B cell (primary cell): ENCODE results near the gene TEX26. TPM values are rescaled to one million over a fixed set of nuclear protein-coding genes. Genes with fewer than 3 reads are reported as not detected.

Source experiments
- ATAC-seq: fragments of 200-7000 bp; cut with Tn5 transposase; one replicate; pipeline ENCODE4 v1.10.0; 2021; ENCODE audit warnings: low read depth, mild to moderate bottlenecking, moderate number of reproducible peaks, moderate library complexity
- CTCF ChIA-PET: fragments of 350-600 bp; sonication (Branson Sonifier 250); formaldehyde crosslinking; loops from one replicate; lab custom pipeline; 2021; ENCODE audit warnings: antibody characterized with exemption, inconsistent platforms; lab: Charles Lee
- POLR2A ChIA-PET: fragments of 350-600 bp; sonication (Branson Sonifier 250); formaldehyde crosslinking; loops from one replicate; lab custom pipeline; 2021; ENCODE audit warnings: antibody characterized with exemption; lab: Charles Lee
- DNase-seq: peaks from one replicate; pipeline ENCODE4 v3.0.0; 2013
- H2AFZ ChIP-seq: 2 replicates; pipeline ENCODE4 v1.6.1; 2012; ENCODE audit warnings: mild to moderate bottlenecking, low read depth, low read length; ENCODE audit not compliant: insufficient read depth, poor library complexity, severe bottlenecking
- H3K27ac ChIP-seq, 2 donors: 1 replicate in 1 of 2; 2 replicates in 1 of 2; pipeline ENCODE4 v1.5.1; 2012 to 2013; ENCODE audit warnings: low read length in 2 of 2, mild to moderate bottlenecking in 2 of 2, moderate library complexity in 1 of 2
- H3K27me3 ChIP-seq, 4 experiments: fragments of 200-600 bp in 1 of 4; sonication (generic) in 1 of 4; replicated peaks in 1 of 4; 1 replicate in 2 of 4; 2 replicates in 2 of 4; pipeline versions ENCODE4 v1.6.1 to v1.7.0; 2013 to 2016; ENCODE audit warnings: low read length in 3 of 4, mild to moderate bottlenecking in 2 of 4, mixed read lengths in 1 of 4, moderate library complexity in 1 of 4; ENCODE audit not compliant: insufficient read depth in 4 of 4, control insufficient read depth in 3 of 4; ENCODE audit errors: control extremely low read depth in 1 of 4
- H3K36me3 ChIP-seq, 2 experiments: replicated peaks in 1 of 2; 1 replicate in 1 of 2; 2 replicates in 1 of 2; pipeline versions ENCODE4 v1.6.1 to v1.7.1; 2013; ENCODE audit warnings: low read length in 1 of 2; ENCODE audit not compliant: insufficient read depth in 2 of 2, control insufficient read depth in 1 of 2; ENCODE audit errors: control extremely low read depth in 1 of 2, extremely low read depth in 1 of 2
- H3K4me1 ChIP-seq, 2 donors: fragments of 200-600 bp in 1 of 2; sonication (generic) in 1 of 2; 1 replicate in 1 of 2; 2 replicates in 1 of 2; pipeline versions ENCODE4 v1.5.1 to v1.6.1; 2013 to 2017; ENCODE audit warnings: low read length in 2 of 2; ENCODE audit not compliant: control insufficient read depth in 2 of 2, insufficient read depth in 2 of 2
- H3K4me2 ChIP-seq: replicated peaks from 2 replicates; pipeline ENCODE3; 2012; ENCODE audit warnings: mild to moderate bottlenecking, low read depth, low read length; ENCODE audit not compliant: poor library complexity, severe bottlenecking
- H3K4me3 ChIP-seq, 5 experiments: fragments of 200-600 bp in 1 of 5; sonication (generic) in 1 of 5; 1 replicate in 3 of 5; 2 replicates in 2 of 5; pipeline versions ENCODE4 v1.5.1 to v1.7.0; 2011 to 2016; ENCODE audit warnings: low read length in 4 of 5, mild to moderate bottlenecking in 4 of 5, low read depth in 2 of 5, control low read depth in 1 of 5, moderate library complexity in 1 of 5; ENCODE audit not compliant: insufficient read depth in 1 of 5; ENCODE audit errors: control extremely low read depth in 1 of 5, extremely low read depth in 1 of 5
- H3K79me2 ChIP-seq: fragments of 200-600 bp; sonication (generic); one replicate; pipeline ENCODE4 v1.6.0; 2016; ENCODE audit warnings: low read length; ENCODE audit not compliant: control insufficient read depth, insufficient read depth
- H3K9ac ChIP-seq: fragments of 200-600 bp; sonication (generic); 2 replicates; pipeline ENCODE4 v1.6.1; 2017; ENCODE audit warnings: mild to moderate bottlenecking, low read length, moderate library complexity
- H3K9me3 ChIP-seq, 3 donors: one replicate each; pipeline versions ENCODE4 v1.6.1 to v1.7.1; 2013; ENCODE audit warnings: low read length in 2 of 3; ENCODE audit not compliant: control insufficient read depth in 2 of 3, insufficient read depth in 1 of 3; ENCODE audit errors: control extremely low read depth in 1 of 3
- H4K20me1 ChIP-seq: 2 replicates; pipeline ENCODE4 v1.6.0; 2012; ENCODE audit warnings: mild to moderate bottlenecking, low read length; ENCODE audit not compliant: insufficient read depth, control insufficient read depth, poor library complexity, severe bottlenecking
- H3K27ac Mint-ChIP-seq: one replicate; pipeline ENCODE4 v1.8.0; 2021; ENCODE audit warnings: mixed read lengths
- H3K27me3 Mint-ChIP-seq: one replicate; pipeline ENCODE4 v1.8.0; 2021; ENCODE audit warnings: mixed read lengths
- H3K4me1 Mint-ChIP-seq: one replicate; pipeline ENCODE4 v1.8.0; 2021; ENCODE audit warnings: mixed read lengths
- H3K4me3 Mint-ChIP-seq: one replicate; pipeline ENCODE4 v1.8.0; 2021; ENCODE audit warnings: mixed read lengths
- H3K9me3 Mint-ChIP-seq: one replicate; pipeline ENCODE4 v1.8.0; 2022; ENCODE audit warnings: mixed read lengths; ENCODE audit not compliant: insufficient read depth
- CTCF ChIP-seq: fragments of 200-600 bp; IDR thresholded peaks from one replicate; pipeline ENCODE4 v1.8.0; 2022; ENCODE audit warnings: antibody characterized with exemption, mild to moderate bottlenecking
- EZH2 ChIP-seq: IDR thresholded peaks from 2 replicates; pipeline ENCODE4 v1.6.1; 2012; ENCODE audit warnings: borderline replicate concordance, low read depth, mild to moderate bottlenecking, moderate library complexity, low read length; ENCODE audit not compliant: insufficient read depth, poor library complexity, severe bottlenecking
- whole genome bisulfite sequencing: methylation state at CpG from one replicate; pipeline ENCODE4 v1.1.5; 2013; ENCODE audit warnings: missing lambda C conversion rate; ENCODE audit not compliant: insufficient coverage; 5-methylcytosine and 5-hydroxymethylcytosine counted together
- intact Hi-C: fragments of 100-400 bp; cut with micrococcal nuclease; formaldehyde crosslinking; loops from one replicate; pipeline ENCODE4 v1.10.0; 2022
- polyA plus RNA-seq: library from polyadenylated mRNA; depleted of rRNA; stranded (reverse); fragments of >200 nt; gene quantifications from 2 replicates; pipeline ENCODE4 v1.2.3, GENCODE V29; 2012
- total RNA-seq, 2 donors: library from RNA; stranded (reverse); fragments of 120-200 nt in 1 of 2; gene quantifications; 1 replicate in 1 of 2; 2 replicates in 1 of 2; pipeline versions ENCODE4 v1.2.3 to v1.2.4, GENCODE V29; 2013 to 2022

TEX26 gene
- total and polyA plus RNA-seq, 2 donors (not counting 1 experiment from before 2014, with no cell fraction given): not detected

DNA sequence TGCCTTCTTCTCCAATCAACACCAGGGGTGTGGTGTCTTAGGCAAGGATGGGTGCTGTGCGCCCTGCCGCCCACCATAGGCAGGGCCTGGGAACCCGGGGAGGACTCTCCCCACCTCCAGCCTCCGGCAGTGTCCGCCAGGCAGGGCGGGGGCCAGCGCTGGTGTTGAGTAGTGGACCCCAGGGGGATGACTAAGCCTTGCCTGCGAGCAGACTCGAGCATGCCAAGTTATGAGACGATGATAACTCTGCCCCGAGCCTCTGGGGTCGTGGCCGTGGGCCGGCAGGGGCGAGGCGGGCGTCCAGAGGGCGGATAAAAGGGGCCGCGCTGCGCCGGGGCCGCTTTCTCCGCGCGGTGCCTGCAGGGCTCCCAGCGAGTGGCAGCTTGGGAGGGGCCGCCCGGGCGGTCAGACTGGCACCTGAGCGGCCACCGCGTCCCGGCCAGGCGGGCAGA is 26.5 kb upstream of the TEX26 start, which contains the start of gene MEDAG:
MEDAG (plus strand) TSS at position 340 of the 452 bp plus-strand sequence. CDS start 245 bp downstream, outside the sequence.
- H2AFZ ChIP-seq: no peak within 1 kb of the TSS
- intact Hi-C loops: no loop called here
- peaks cover 0 to 4% (median 1%) of the 10 kb centered on the region in 3 donors for H3K9me3 ChIP-seq
- H3K27me3 ChIP-seq: peaks cover 0 to 40% (median 16%) of the 10 kb centered on the region in 4 experiments
- Mint-ChIP-seq H3K4me3 (no peak within 1 kb of the TSS), H3K9me3 (no peaks in the 10 kb centered on the region), H3K4me1 (peaks cover 15% of the 10 kb centered on the region), H3K27ac (no peak within 1 kb of the TSS), H3K27me3 (peaks cover 63% of the 10 kb centered on the region)
- no peaks in the 10 kb centered on the region for H3K4me1 ChIP-seq
- ATAC-seq (no peak), DNase-seq (no peak)
- H3K36me3 ChIP-seq: no peaks in the 10 kb centered on the region
- CTCF ChIA-PET: no interaction called here
- 31% methylated on average over 35 of the region's 35 CpGs for WGBS
- H3K79me2 ChIP-seq: no peaks in the 10 kb centered on the region
- no peak within 1 kb of the TSS for H3K9ac ChIP-seq
- no peak for TF ChIP-seq EZH2
- no peak for TF ChIP-seq CTCF
- no peaks in the 10 kb centered on the region for H4K20me1 ChIP-seq
- POLR2A ChIA-PET: no interaction called here
- H3K4me3 ChIP-seq: no peak within 1 kb of the TSS
- no peak within 1 kb of the TSS for H3K4me2 ChIP-seq
- no peak within 1 kb of the TSS for H3K27ac ChIP-seq

- ChIA-PET POLR2A (no interaction called here), CTCF (no interaction called here)
- Mint-ChIP-seq H3K9me3 (no peaks in the 10 kb centered on the region), H3K27ac (no peak overlapping the region), H3K27me3 (peaks cover 64% of the 10 kb centered on the region), H3K4me3 (no peak overlapping the region), H3K4me1 (peaks cover 15% of the 10 kb centered on the region)
- TF ChIP-seq CTCF (no peak), EZH2 (no peak)
- H3K79me2 ChIP-seq: no peaks in the 10 kb centered on the region
- 12% methylated on average over 59 of the region's 60 CpGs for WGBS
- peaks cover 0 to 4% (median 1%) of the 10 kb centered on the region in 3 donors for H3K9me3 ChIP-seq
- no peaks in the 10 kb centered on the region for H4K20me1 ChIP-seq
- intact Hi-C loops: no loop called here
- H3K9ac ChIP-seq: no peak overlapping the region
- H3K4me3 ChIP-seq: no peak overlapping the region
- H3K36me3 ChIP-seq: no peaks in the 10 kb centered on the region
- H3K27ac ChIP-seq: no peak overlapping the region
- H3K4me1 ChIP-seq: no peaks in the 10 kb centered on the region
- no peak overlapping the region for H3K4me2 ChIP-seq
- DNase-seq (no peak), ATAC-seq (no peak)
- no peak overlapping the region for H2AFZ ChIP-seq
- H3K27me3 ChIP-seq: peaks cover 0 to 42% (median 15%) of the 10 kb centered on the region in 4 experiments
These were observed 25.9 kb upstream of the TEX26 start for GRCh38 chr13:30906411-30907051.
